ENCODE results near the gene BRS3. TPM values are rescaled to one million over a fixed set of nuclear protein-coding genes. Genes with fewer than 3 reads are reported as not detected.

BRS3 gene
- total RNA-seq, 1 donor from 2014 or later, result not detected

GRCh38 chrX:136468391-136469103 lies 19.2 kb upstream of the BRS3 start:
- H3K4me3 ChIP-seq (ENCODE audit: low read depth, low read length), result no peak overlapping the region
- DNase-seq (ENCODE audit: low read depth), result no peak
- TF ChIP-seq CTCF (conservative IDR thresholded peaks at IDR 0.05; ENCODE audit: low read depth, low read length), result no peak

- TF ChIP-seq CTCF (conservative IDR thresholded peaks at IDR 0.05; ENCODE audit: low read depth, low read length), result no peak
- no peak overlapping the region for H3K4me3 ChIP-seq (ENCODE audit: low read depth, low read length)
- no peak for DNase-seq (ENCODE audit: low read depth)
Measured at GRCh38 chrX:136473663-136474062, 14.1 kb upstream of the BRS3 start.

GRCh38 chrX:136475236-136475635 lies 12.5 kb upstream of the BRS3 start:
- no peak overlapping the region for H3K4me3 ChIP-seq (ENCODE audit: low read depth, low read length)
- no peak for DNase-seq (ENCODE audit: low read depth)
- TF ChIP-seq CTCF (conservative IDR thresholded peaks at IDR 0.05; ENCODE audit: low read depth, low read length), result no peak

- no peak for DNase-seq (ENCODE audit: low read depth)
- no peak overlapping the region for H3K4me3 ChIP-seq (ENCODE audit: low read depth, low read length)
- no peak for TF ChIP-seq CTCF (conservative IDR thresholded peaks at IDR 0.05; ENCODE audit: low read depth, low read length)
Measured at GRCh38 chrX:136476501-136476900, 11.2 kb upstream of the BRS3 start.

GRCh38 chrX:136477026-136477425 lies 10.7 kb upstream of the BRS3 start:
- no peak for TF ChIP-seq CTCF (conservative IDR thresholded peaks at IDR 0.05; ENCODE audit: low read depth, low read length)
- no peak for DNase-seq (ENCODE audit: low read depth)
- no peak overlapping the region for H3K4me3 ChIP-seq (ENCODE audit: low read depth, low read length)

GRCh38 chrX:136480383-136480782 lies 7.4 kb upstream of the BRS3 start:
- no peak overlapping the region for H3K4me3 ChIP-seq (ENCODE audit: low read depth, low read length)
- no peak for TF ChIP-seq CTCF (conservative IDR thresholded peaks at IDR 0.05; ENCODE audit: low read depth, low read length)
- DNase-seq (ENCODE audit: low read depth), result no peak

GRCh38 chrX:136488706-136489105 lies 959 bp downstream of the BRS3 start:
- peak; percentile 22 for TF ChIP-seq CTCF (conservative IDR thresholded peaks at IDR 0.05; ENCODE audit: low read depth, low read length)
- no peak for DNase-seq (ENCODE audit: low read depth)
- no peak overlapping the region for H3K4me3 ChIP-seq (ENCODE audit: low read depth, low read length)
